ENCODE data around the gene DDB1. TPM values are rescaled to one million over a fixed set of nuclear protein-coding genes. Genes with fewer than 3 reads are reported as not detected.

DDB1 gene
- total and polyA plus RNA-seq, 5 experiments from 2014 or later = 105 to 184 (median 125) TPM

- POLR2A ChIA-PET = interaction anchor here (1.4 to 5.3 kb wide), 3 partner anchors 52 to 97 kb away, joined by 3 to 63 read pairs (median 10); partner anchors contain the start of genes CPSF7 and TMEM216
- Mint-ChIP-seq H3K9me3 (no peaks in the 10 kb centered on the region), H3K36me3 (peaks cover 0 to 42% (median 12%) of the 10 kb centered on the region in 3 donors), H3K27ac (peak overlapping the region; percentile 75 to 100 (median 98)), H3K27me3 (no peaks in the 10 kb centered on the region), H3K4me1 (peaks cover 40 to 75% (median 67%) of the 10 kb centered on the region in 4 donors), H3K4me3 (peak overlapping the region; percentile 84 to 99 (median 96))
- DNase-seq = peak in 1 of 10 donors; percentile 26
- ATAC-seq = no peak
Measured at GRCh38 chr11:61332281-61332796, 566 bp downstream of the DDB1 start.

- H3K27ac Mint-ChIP-seq = peak overlapping the region; percentile 21 to 100 (median 98)
- DNase-seq (no peak), ATAC-seq (no peak)
- peaks cover 35 to 75% (median 63%) of the 10 kb centered on the region in 4 donors for H3K4me1 Mint-ChIP-seq
- peaks cover 0 to 49% (median 12%) of the 10 kb centered on the region in 3 donors for H3K36me3 Mint-ChIP-seq
- H3K4me3 Mint-ChIP-seq = peak overlapping the region; percentile 84 to 99 (median 96)
- H3K27me3 Mint-ChIP-seq = no peaks in the 10 kb centered on the region
- H3K9me3 Mint-ChIP-seq = no peaks in the 10 kb centered on the region
- POLR2A ChIA-PET = interaction anchor here (1.1 to 2.1 kb wide), 3 partner anchors 61 to 98 kb away, joined by 3 to 10 read pairs (median 3); partner anchors contain the start of genes CPSF7 and TMEM216
Measured at GRCh38 chr11:61331651-61332050, 1.3 kb downstream of the DDB1 start.

GRCh38 chr11:61329871-61330270 is 3.0 kb downstream of the DDB1 start:
- peaks cover 0 to 67% (median 21%) of the 10 kb centered on the region in 3 donors for H3K36me3 Mint-ChIP-seq
- peaks cover 36 to 65% (median 60%) of the 10 kb centered on the region in 4 donors for H3K4me1 Mint-ChIP-seq
- peak overlapping the region in 3 of 10 donors; percentile 43 to 96 (median 43) for H3K27ac Mint-ChIP-seq
- no peaks in the 10 kb centered on the region for H3K27me3 Mint-ChIP-seq
- DNase-seq (no peak), ATAC-seq (no peak)
- H3K4me3 Mint-ChIP-seq = peak overlapping the region in 2 of 10 donors; percentile 5 to 52
- no peaks in the 10 kb centered on the region for H3K9me3 Mint-ChIP-seq
- POLR2A ChIA-PET = interaction anchor here (0.7 kb wide), 1 partner anchor 128 kb away, joined by 3 read pairs; no protein-coding TSS in a partner anchor

- H3K4me3 Mint-ChIP-seq = peak overlapping the region in 2 of 10 donors; percentile 17 to 34
- H3K9me3 Mint-ChIP-seq = no peaks in the 10 kb centered on the region
- ATAC-seq = no peak
- peaks cover 33 to 55% (median 51%) of the 10 kb centered on the region in 4 donors for H3K4me1 Mint-ChIP-seq
- peaks cover 0 to 82% (median 27%) of the 10 kb centered on the region in 3 donors for H3K36me3 Mint-ChIP-seq
- no peaks in the 10 kb centered on the region for H3K27me3 Mint-ChIP-seq
- no peak overlapping the region for H3K27ac Mint-ChIP-seq
- no peak for DNase-seq
- POLR2A ChIA-PET = no interaction called here
Measured at GRCh38 chr11:61328351-61328750, 4.6 kb downstream of the DDB1 start.

GRCh38 chr11:61327669-61328071 is 5.2 kb downstream of the DDB1 start:
- DNase-seq (no peak), ATAC-seq (no peak)
- H3K27me3 Mint-ChIP-seq = no peaks in the 10 kb centered on the region
- POLR2A ChIA-PET = no interaction called here
- H3K36me3 Mint-ChIP-seq = peaks cover 1 to 89% (median 29%) of the 10 kb centered on the region in 3 donors
- H3K4me1 Mint-ChIP-seq = peaks cover 32 to 51% (median 46%) of the 10 kb centered on the region in 4 donors
- H3K9me3 Mint-ChIP-seq = no peaks in the 10 kb centered on the region
- H3K27ac Mint-ChIP-seq = peak overlapping the region in 1 of 10 donors; percentile 20
- no peak overlapping the region for H3K4me3 Mint-ChIP-seq

GRCh38 chr11:61325649-61326414 is 7.1 kb downstream of the DDB1 start:
- Mint-ChIP-seq H3K27ac (peak overlapping the region in 3 of 10 donors; percentile 14 to 84 (median 59)), H3K36me3 (peaks cover 6 to 99% (median 41%) of the 10 kb centered on the region in 3 donors), H3K9me3 (no peaks in the 10 kb centered on the region), H3K4me1 (peaks cover 20 to 34% (median 28%) of the 10 kb centered on the region in 4 donors), H3K27me3 (no peaks in the 10 kb centered on the region), H3K4me3 (no peak overlapping the region)
- DNase-seq (peak in 1 of 10 donors; percentile 1), ATAC-seq (no peak)
- POLR2A ChIA-PET = interaction anchor here (0.9 kb wide), 1 partner anchor 9 kb away, joined by 3 read pairs; no protein-coding TSS in a partner anchor

- DNase-seq (no peak), ATAC-seq (no peak)
- Mint-ChIP-seq H3K9me3 (no peaks in the 10 kb centered on the region), H3K4me3 (no peak overlapping the region), H3K27me3 (no peaks in the 10 kb centered on the region), H3K36me3 (peaks cover 12 to 43% (median 13%) of the 10 kb centered on the region in 3 donors), H3K27ac (peak overlapping the region in 1 of 10 donors; percentile 60), H3K4me1 (peaks cover 0 to 2% (median 0%) of the 10 kb centered on the region in 4 donors)
- POLR2A ChIA-PET = no interaction called here
Measured at GRCh38 chr11:61315260-61315659, 17.6 kb downstream of the DDB1 start.

GRCh38 chr11:61310749-61311148 is 22.2 kb downstream of the DDB1 start:
- peaks cover 0 to 2% (median 0%) of the 10 kb centered on the region in 4 donors for H3K4me1 Mint-ChIP-seq
- no peaks in the 10 kb centered on the region for H3K27me3 Mint-ChIP-seq
- DNase-seq = no peak
- no peak for ATAC-seq
- no peaks in the 10 kb centered on the region for H3K9me3 Mint-ChIP-seq
- H3K36me3 Mint-ChIP-seq = peaks cover 6 to 13% (median 12%) of the 10 kb centered on the region in 3 donors
- POLR2A ChIA-PET = no interaction called here
- peak overlapping the region in 2 of 10 donors; percentile 20 to 60 for H3K27ac Mint-ChIP-seq
- no peak overlapping the region for H3K4me3 Mint-ChIP-seq

- no peak for ATAC-seq
- POLR2A ChIA-PET = interaction anchor here (2.1 kb wide), 1 partner anchor 12 kb away, joined by 6 read pairs; no protein-coding TSS in a partner anchor
- DNase-seq = no peak
- no peaks in the 10 kb centered on the region for H3K9me3 Mint-ChIP-seq
- peak overlapping the region in 1 of 10 donors; percentile 7 for H3K27ac Mint-ChIP-seq
- H3K4me3 Mint-ChIP-seq = no peak overlapping the region
- H3K4me1 Mint-ChIP-seq = peaks cover 0 to 2% (median 0%) of the 10 kb centered on the region in 4 donors
- H3K36me3 Mint-ChIP-seq = peaks cover 9 to 17% (median 10%) of the 10 kb centered on the region in 3 donors
- H3K27me3 Mint-ChIP-seq = no peaks in the 10 kb centered on the region
Measured at GRCh38 chr11:61309739-61310138, 23.2 kb downstream of the DDB1 start.

GRCh38 chr11:61309141-61309540 is 23.8 kb downstream of the DDB1 start:
- Mint-ChIP-seq H3K4me3 (no peak overlapping the region), H3K4me1 (peaks cover 0 to 2% (median 0%) of the 10 kb centered on the region in 4 donors), H3K36me3 (peaks cover 9 to 17% (median 16%) of the 10 kb centered on the region in 3 donors), H3K27me3 (no peaks in the 10 kb centered on the region), H3K27ac (no peak overlapping the region), H3K9me3 (no peaks in the 10 kb centered on the region)
- ATAC-seq = no peak
- DNase-seq = no peak
- POLR2A ChIA-PET = interaction anchor here (2.1 kb wide), 1 partner anchor 11 kb away, joined by 6 read pairs; no protein-coding TSS in a partner anchor

- Mint-ChIP-seq H3K36me3 (peaks cover 4 to 33% (median 13%) of the 10 kb centered on the region in 3 donors), H3K9me3 (no peaks in the 10 kb centered on the region), H3K27ac (no peak overlapping the region), H3K4me1 (no peaks in the 10 kb centered on the region), H3K4me3 (no peak overlapping the region), H3K27me3 (no peaks in the 10 kb centered on the region)
- DNase-seq (peak in 1 of 10 donors; percentile 6), ATAC-seq (no peak)
- POLR2A ChIA-PET = no interaction called here
Measured at GRCh38 chr11:61307354-61307753, 25.6 kb downstream of the DDB1 start.

GRCh38 chr11:61306221-61306620 is 26.7 kb downstream of the DDB1 start:
- DNase-seq = peak in 1 of 10 donors; percentile 8
- H3K27me3 Mint-ChIP-seq = no peaks in the 10 kb centered on the region
- no peaks in the 10 kb centered on the region for H3K9me3 Mint-ChIP-seq
- H3K36me3 Mint-ChIP-seq = peaks cover 4 to 45% (median 15%) of the 10 kb centered on the region in 3 donors
- ATAC-seq = no peak
- no peak overlapping the region for H3K27ac Mint-ChIP-seq
- no peak overlapping the region for H3K4me3 Mint-ChIP-seq
- no peaks in the 10 kb centered on the region for H3K4me1 Mint-ChIP-seq
- POLR2A ChIA-PET = no interaction called here

All from naive thymus-derived CD8-positive, alpha-beta T cell (primary cell).